Parietal lobe (tissue), 2 donors: ENCODE data around the gene POLN. TPM values are rescaled to one million over a fixed set of nuclear protein-coding genes. Genes with fewer than 3 reads are reported as not detected.

ENCODE experiments used
- small RNA-seq: library from RNA; depleted of rRNA; stranded (forward); fragments of <200 nt; gene quantifications from one replicate; pipeline ENCODE3, GENCODE V24; 2014; ENCODE audit warnings: low replicate concordance
- total RNA-seq: library from RNA; depleted of rRNA; stranded (reverse); fragments of >200 nt; gene quantifications from one replicate; pipeline ENCODE4 v1.2.3, GENCODE V29; 2014

POLN gene
- 7.8 TPM for total RNA-seq

DNA sequence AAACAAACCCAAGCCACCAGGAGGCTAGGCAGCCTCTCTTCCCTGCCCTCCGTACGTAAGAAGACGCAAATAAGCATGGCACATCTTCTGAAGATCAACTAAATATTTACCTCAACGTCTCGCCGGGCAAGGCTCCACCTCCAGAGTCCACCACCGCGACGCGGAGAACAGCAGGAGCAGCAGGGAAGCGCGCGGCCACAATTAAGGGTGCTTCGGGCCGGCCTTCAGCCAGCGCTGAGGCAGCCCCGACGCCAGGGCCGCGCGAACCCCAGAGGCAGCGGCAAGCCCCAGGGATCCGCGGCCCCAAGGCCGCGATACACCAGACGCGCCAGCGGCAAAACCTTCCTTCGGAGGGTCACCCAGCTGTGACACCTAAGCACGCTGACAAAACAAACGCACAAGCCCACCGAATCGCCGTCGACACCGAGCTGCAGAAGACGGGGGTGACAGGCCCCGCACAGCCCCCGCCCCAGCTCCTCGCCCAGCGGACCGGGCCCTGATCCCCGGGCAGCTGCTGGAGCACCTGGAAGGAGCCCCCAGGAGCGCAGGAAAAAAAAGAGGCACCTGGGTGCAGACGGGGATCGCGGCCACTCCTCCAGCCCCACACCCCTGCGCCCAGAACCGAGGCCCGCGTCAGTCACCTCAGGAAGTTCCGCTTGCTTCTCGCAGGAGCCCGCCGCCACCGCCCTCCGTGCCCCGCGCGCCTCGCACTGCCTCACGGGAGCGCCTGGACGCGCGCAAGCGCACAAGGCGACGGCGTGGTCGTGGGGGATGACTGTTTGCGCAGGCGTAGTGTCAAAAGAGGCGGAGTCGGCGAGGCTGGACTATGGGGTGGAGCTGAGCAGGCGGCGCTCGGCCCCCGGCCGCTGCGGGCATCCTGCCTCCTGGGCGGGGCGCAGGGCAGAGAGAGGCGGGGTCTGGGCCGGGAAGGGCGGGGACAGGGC is at the start of gene POLN, which contains the start of gene HAUS3:
POLN (minus strand) TSS at position 712 of the 944 bp plus-strand sequence. CDS start 12,890 bp downstream, outside the sequence.
HAUS3 (minus strand) TSS at position 712 of the 944 bp plus-strand sequence. CDS start 1,175 bp downstream, outside the sequence.

DNA sequence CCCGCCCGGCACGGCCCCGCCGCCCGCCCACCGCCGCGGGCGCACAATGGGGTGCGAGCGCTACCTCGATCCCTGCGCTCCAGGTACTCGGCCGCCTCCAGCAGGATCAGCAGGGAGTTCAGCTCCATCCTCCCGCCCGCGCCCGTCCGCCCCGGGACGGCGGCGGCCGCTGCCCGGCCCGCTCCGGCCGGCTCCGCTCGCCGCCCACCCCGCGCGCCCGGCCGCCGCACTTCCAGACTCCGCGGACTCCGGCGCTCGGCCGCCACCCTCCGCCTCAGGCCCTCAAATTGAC is 19.9 kb upstream of the POLN start, which contains the start of gene MXD4:
MXD4 (minus strand) TSS at position 257 of the 292 bp plus-strand sequence; CDS start at position 128, 129 bp downstream.

DNA sequence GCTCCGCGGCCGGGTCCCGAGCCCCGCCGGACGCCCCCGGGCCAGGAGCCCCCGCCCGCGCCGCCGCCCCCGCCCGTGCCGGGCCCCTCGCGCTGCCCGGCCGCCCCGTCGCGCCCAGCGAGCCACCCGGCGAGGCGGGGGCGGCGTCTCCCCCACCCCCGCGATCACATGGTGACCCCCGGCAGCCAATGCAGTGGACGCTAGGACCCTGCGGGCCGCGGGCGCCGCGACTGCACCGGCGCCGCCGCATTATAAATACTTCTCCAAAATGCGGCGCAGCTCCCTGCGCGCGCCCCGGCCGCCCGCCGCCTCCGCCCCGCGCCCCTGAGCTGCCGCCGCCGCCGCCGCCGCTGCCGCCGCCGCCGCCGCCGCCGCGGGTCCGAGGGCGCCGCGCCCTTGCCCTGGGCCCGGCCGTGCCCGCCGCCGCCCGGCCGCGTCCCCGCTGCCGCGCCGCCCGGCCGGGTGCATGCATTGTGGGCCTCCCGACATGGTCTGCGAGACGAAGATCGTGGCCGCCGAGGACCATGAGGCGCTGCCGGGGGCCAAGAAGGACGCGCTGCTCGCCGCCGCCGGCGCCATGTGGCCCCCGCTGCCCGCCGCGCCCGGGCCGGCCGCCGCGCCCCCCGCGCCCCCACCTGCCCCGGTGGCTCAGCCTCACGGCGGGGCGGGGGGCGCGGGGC is 182.7 kb downstream of the POLN start, which contains the start of gene NAT8L:
NAT8L (plus strand) TSS at position 282 of the 680 bp plus-strand sequence; CDS start at position 467, 185 bp downstream.

Small RNA genes lying within 50 kb of the gene (small RNA-seq; reads per million reads assigned to genes)
- gene COX6B1P5 = not detected

Other genes starting within 250 kb of the POLN start
- 31.3 TPM for gene NELFA, start 233.1 kb downstream of the POLN start, total RNA-seq
- gene NAT8L, start 182.8 kb downstream of the POLN start, total RNA-seq = 13.1 TPM
- 35.1 TPM for gene HAUS3, start within 50 bp of the POLN start, total RNA-seq
- gene MXD4, start 20.0 kb upstream of the POLN start, total RNA-seq = 32.9 TPM
- gene ZFYVE28, start 176.5 kb upstream of the POLN start, total RNA-seq = 7.8 TPM
- gene CFAP99, start 176.8 kb upstream of the POLN start, total RNA-seq = not detected
- gene RNF4, start 227.0 kb upstream of the POLN start, total RNA-seq = 47.6 TPM